NB4 (cell line): Measurements from ENCODE around the gene NTN1.

Experiments used
- CTCF ChIP-seq: IDR thresholded peaks from one replicate; pipeline ENCODE4 v1.5.1; 2012; ENCODE audit warnings: low read depth, low read length
- MAX ChIP-seq: IDR thresholded peaks from 2 replicates; pipeline ENCODE4 v1.6.1; 2011; ENCODE audit warnings: low read depth, low read length
- POLR2A ChIP-seq: IDR thresholded peaks from 2 replicates; pipeline ENCODE4 v1.6.1; 2011; ENCODE audit warnings: mild to moderate bottlenecking; ENCODE audit not compliant: insufficient read length; ENCODE audit errors: extremely low read depth

- TF ChIP-seq CTCF (no peak), POLR2A (no peak), MAX (no peak)
Observed at GRCh38 chr17:9141425-9141753, 120.1 kb downstream of the NTN1 start.
